GM18505 (cell line): Measurements from ENCODE around the gene SMYD3.

Source experiments
- ATAC-seq: cut with Tn5 transposase; IDR thresholded peaks from one replicate; pipeline ENCODE4 v1.9.1; 2021; ENCODE audit not compliant: unreplicated experiment
- POLR2A ChIP-seq: IDR thresholded peaks from 4 replicates; pipeline ENCODE4 v1.6.1; 2011; ENCODE audit warnings: borderline replicate concordance; ENCODE audit not compliant: insufficient read depth, insufficient read length; ENCODE audit errors: extremely low read depth

SMYD3 gene

GRCh38 chr1:246304484-246305259, 202.4 kb downstream of the SMYD3 start:
- TF ChIP-seq POLR2A, result no peak
- ATAC-seq, result no peak

GRCh38 chr1:246302711-246303317, 204.3 kb downstream of the SMYD3 start:
- ATAC-seq, result no peak

GRCh38 chr1:246302251-246302625, 204.8 kb downstream of the SMYD3 start:
- TF ChIP-seq POLR2A, result no peak
- no peak for ATAC-seq

More at GRCh38 chr1:246302711-246303317, 204.3 kb downstream of the SMYD3 start:
- TF ChIP-seq POLR2A, result no peak

GRCh38 chr1:246301553-246302250, 205.4 kb downstream of the SMYD3 start:
- TF ChIP-seq POLR2A, result no peak
- no peak for ATAC-seq

- no peak for ATAC-seq
- TF ChIP-seq POLR2A, result no peak
Measured at GRCh38 chr1:246300626-246301549, 206.2 kb downstream of the SMYD3 start.

- TF ChIP-seq POLR2A, result no peak
- ATAC-seq, result no peak
Measured at GRCh38 chr1:246297279-246298265, 209.5 kb downstream of the SMYD3 start.

GRCh38 chr1:246295968-246296367, 211.1 kb downstream of the SMYD3 start:
- no peak for ATAC-seq
- no peak for TF ChIP-seq POLR2A

GRCh38 chr1:246295340-246295739, 211.7 kb downstream of the SMYD3 start:
- TF ChIP-seq POLR2A, result no peak
- ATAC-seq, result no peak

GRCh38 chr1:246294263-246294662, 212.8 kb downstream of the SMYD3 start:
- TF ChIP-seq POLR2A, result no peak

GRCh38 chr1:246293366-246294121, 213.5 kb downstream of the SMYD3 start:
- no peak for TF ChIP-seq POLR2A
- no peak for ATAC-seq

More at GRCh38 chr1:246294263-246294662, 212.8 kb downstream of the SMYD3 start:
- ATAC-seq, result no peak

GRCh38 chr1:246292571-246292970, 214.5 kb downstream of the SMYD3 start:
- ATAC-seq, result no peak
- TF ChIP-seq POLR2A, result no peak

GRCh38 chr1:246291127-246291526, 216.0 kb downstream of the SMYD3 start:
- TF ChIP-seq POLR2A, result no peak
- ATAC-seq, result no peak
